Smooth muscle cell (in vitro differentiated cells): ENCODE measurements around the gene ODC1. TPM values are rescaled to one million over a fixed set of nuclear protein-coding genes. Genes with fewer than 3 reads are reported as not detected.

ENCODE experiments used
- DNase-seq: peaks from one replicate; lab custom pipeline; 2025; ENCODE audit not compliant: unreplicated experiment; lab: John Stamatoyannopoulos, UW
- H2AFZ ChIP-seq: fragments of 200-600 bp; sonication (generic); 2 replicates; pipeline ENCODE4 v1.6.0; 2016; ENCODE audit warnings: antibody characterized with exemption, low read depth, mild to moderate bottlenecking
- H3F3A ChIP-seq: fragments of 200-600 bp; sonication (generic); 2 replicates; pipeline ENCODE4 v1.6.0; 2017; ENCODE audit warnings: antibody characterized with exemption, low read depth
- H3K27ac ChIP-seq: fragments of 200-600 bp; sonication (generic); 2 replicates; pipeline ENCODE4 v1.5.1; 2016; ENCODE audit warnings: low read depth, mild to moderate bottlenecking
- H3K27me3 ChIP-seq: fragments of 200-600 bp; sonication (generic); 2 replicates; pipeline ENCODE4 v1.6.1; 2016; ENCODE audit warnings: low read depth, mild to moderate bottlenecking
- H3K36me3 ChIP-seq: fragments of 200-600 bp; sonication (generic); 2 replicates; pipeline ENCODE4 v1.5.1; 2016; ENCODE audit warnings: low read depth
- H3K4me1 ChIP-seq: fragments of 200-600 bp; sonication (generic); 2 replicates; pipeline ENCODE4 v1.5.1; 2016; ENCODE audit warnings: low read depth
- H3K4me2 ChIP-seq: fragments of 200-600 bp; sonication (generic); 2 replicates; pipeline ENCODE4 v1.6.0; 2016; ENCODE audit warnings: mild to moderate bottlenecking
- H3K4me3 ChIP-seq: fragments of 200-600 bp; sonication (generic); 2 replicates; pipeline ENCODE4 v1.5.1; 2016; ENCODE audit warnings: mild to moderate bottlenecking
- H3K79me2 ChIP-seq: fragments of 200-600 bp; sonication (generic); 2 replicates; pipeline ENCODE4 v1.6.0; 2016; ENCODE audit warnings: low read depth, mild to moderate bottlenecking
- H3K9ac ChIP-seq: fragments of 200-600 bp; sonication (generic); 2 replicates; pipeline ENCODE4 v1.6.0; 2016; ENCODE audit warnings: low read depth
- H3K9me3 ChIP-seq: fragments of 200-600 bp; sonication (generic); replicated peaks from 2 replicates; pipeline ENCODE4 v1.5.1; 2016; ENCODE audit warnings: low read depth
- H4K20me1 ChIP-seq: fragments of 200-600 bp; sonication (generic); 2 replicates; pipeline ENCODE4 v1.6.0; 2016; ENCODE audit warnings: low read depth
- CTCF ChIP-seq: fragments of 200-600 bp; sonication (generic); IDR thresholded peaks from 2 replicates; pipeline ENCODE4 v1.5.1; 2017; ENCODE audit warnings: borderline replicate concordance, mild to moderate bottlenecking, antibody characterized with exemption; ENCODE audit not compliant: insufficient read depth, poor library complexity, severe bottlenecking
- WGBS: methylation state at CpG from one replicate; pipeline ENCODE4 v1.1.7; 2016; ENCODE audit warnings: low lambda C conversion rate; 5-methylcytosine and 5-hydroxymethylcytosine counted together
- polyA plus RNA-seq: library from polyadenylated mRNA; unstranded; fragments of >200 nt; fragmentation: Nextera tagmentation; extraction: Ambion mirVana; gene quantifications from 2 replicates; pipeline ENCODE4 v1.2.1, GENCODE V29; 2016
- total RNA-seq: library from RNA; depleted of rRNA; stranded (reverse); fragments of >200 nt; gene quantifications from 2 replicates; pipeline ENCODE4 v1.2.3, GENCODE V29; 2014

The ODC1 gene
- total and polyA plus RNA-seq, 2 experiments from 2014 or later, result 22.4 to 34.7 TPM

- DNase-seq, result no peak
- H2AFZ ChIP-seq, result no peak overlapping the region
- H3K27me3 ChIP-seq, result no peaks in the 10 kb centered on the region
- WGBS, result 90% methylated on average over 10 of the region's 10 CpGs
- no peaks in the 10 kb centered on the region for H3F3A ChIP-seq
- no peak overlapping the region for H3K27ac ChIP-seq
- H3K4me3 ChIP-seq, result no peak overlapping the region
- no peaks in the 10 kb centered on the region for H3K36me3 ChIP-seq
- TF ChIP-seq CTCF, result no peak
- no peaks in the 10 kb centered on the region for H4K20me1 ChIP-seq
- no peak overlapping the region for H3K9ac ChIP-seq
- no peak overlapping the region for H3K4me2 ChIP-seq
- no peaks in the 10 kb centered on the region for H3K9me3 ChIP-seq
- H3K79me2 ChIP-seq, result no peaks in the 10 kb centered on the region
- H3K4me1 ChIP-seq, result peaks cover 3% of the 10 kb centered on the region
Observed at GRCh38 chr2:10406016-10406415, 42.1 kb downstream of the ODC1 start.

- Histone ChIP-seq H3K36me3 (no peaks in the 10 kb centered on the region), H3K27me3 (no peaks in the 10 kb centered on the region), H3K9ac (no peak overlapping the region), H3F3A (no peaks in the 10 kb centered on the region), H3K27ac (no peak overlapping the region), H3K4me1 (peaks cover 3% of the 10 kb centered on the region), H3K9me3 (no peaks in the 10 kb centered on the region), H3K79me2 (no peaks in the 10 kb centered on the region), H4K20me1 (no peaks in the 10 kb centered on the region), H3K4me2 (no peak overlapping the region), H2AFZ (no peak overlapping the region), H3K4me3 (no peak overlapping the region)
- DNase-seq, result no peak
- WGBS, result 94% methylated on average over 13 of the region's 13 CpGs
- TF ChIP-seq CTCF, result no peak
Observed at GRCh38 chr2:10405448-10405847, 42.7 kb downstream of the ODC1 start.

GRCh38 chr2:10404324-10405143 is 43.6 kb downstream of the ODC1 start:
- Histone ChIP-seq H3K27me3 (no peaks in the 10 kb centered on the region), H3K27ac (no peak overlapping the region), H3K4me3 (no peak overlapping the region), H3K79me2 (no peaks in the 10 kb centered on the region), H3K9me3 (no peaks in the 10 kb centered on the region), H3K36me3 (no peaks in the 10 kb centered on the region), H3K4me1 (peaks cover 3% of the 10 kb centered on the region), H2AFZ (no peak overlapping the region), H4K20me1 (no peaks in the 10 kb centered on the region), H3F3A (no peaks in the 10 kb centered on the region), H3K9ac (no peak overlapping the region), H3K4me2 (no peak overlapping the region)
- WGBS, result 90% methylated on average over 20 of the region's 20 CpGs
- DNase-seq, result no peak
- TF ChIP-seq CTCF, result no peak
